Activated T-cell treated with anti-CD3 and anti-CD28 coated beads, Interleukin-2, amount 50 U/mL, for 48 hours (primary cell): ENCODE results near the gene SLC40A1.

Experiments
- DNase-seq, 2 experiments: peaks; one replicate each; pipeline ENCODE4 v3.0.0-alpha.2; 2020

Gene SLC40A1

DNA sequence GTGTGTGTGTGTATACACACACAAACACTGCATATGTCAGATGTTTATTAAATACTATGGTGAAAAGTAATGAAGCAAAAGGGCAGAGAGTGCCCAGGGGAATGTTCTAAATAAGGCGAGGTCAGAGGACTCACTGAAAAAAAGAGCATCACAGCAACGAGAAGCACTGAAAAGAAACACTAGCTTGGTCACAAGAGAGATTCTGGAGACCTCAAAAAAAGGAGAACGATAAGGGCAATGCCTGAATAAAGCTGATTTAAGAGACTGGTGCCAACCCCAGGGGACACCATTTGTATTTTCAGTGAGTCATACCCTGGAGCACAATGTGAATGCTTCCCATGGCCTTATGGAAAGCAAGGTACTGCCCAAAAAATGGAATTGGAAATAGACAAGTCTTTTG lies 14.5 kb downstream of the SLC40A1 start:
- DNase-seq, result no peak

DNA sequence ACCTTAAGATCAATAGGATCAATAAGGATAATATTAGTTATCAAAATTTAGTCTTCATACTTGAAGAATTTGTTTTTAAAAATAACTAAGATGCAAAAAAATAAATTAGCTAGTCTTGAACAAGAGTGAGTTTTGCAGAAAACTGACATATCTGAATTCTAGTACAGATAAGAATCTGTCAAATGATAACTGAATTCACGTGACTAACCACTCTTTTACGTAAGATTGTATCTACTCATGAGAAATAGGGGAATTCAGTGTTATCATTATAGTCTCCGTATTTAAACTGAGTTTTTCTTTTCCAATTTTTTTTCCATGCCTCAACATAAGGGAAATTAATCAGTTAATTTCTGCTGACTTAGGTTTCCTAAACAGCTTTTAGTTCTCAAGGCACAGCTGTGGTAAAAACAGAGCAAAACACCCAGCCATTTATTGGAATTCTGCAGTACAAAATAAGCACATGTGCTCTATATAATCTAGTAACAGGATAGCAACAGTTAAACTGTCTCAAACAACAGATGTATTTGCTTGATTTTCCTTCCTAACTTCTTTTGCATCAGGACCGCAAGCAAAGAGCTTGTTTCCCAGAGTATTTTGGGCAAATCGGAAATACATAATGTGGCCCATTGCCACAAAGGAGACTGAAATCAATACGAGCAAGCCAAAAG lies 19.1 kb downstream of the SLC40A1 start:
- no peak for DNase-seq

DNA sequence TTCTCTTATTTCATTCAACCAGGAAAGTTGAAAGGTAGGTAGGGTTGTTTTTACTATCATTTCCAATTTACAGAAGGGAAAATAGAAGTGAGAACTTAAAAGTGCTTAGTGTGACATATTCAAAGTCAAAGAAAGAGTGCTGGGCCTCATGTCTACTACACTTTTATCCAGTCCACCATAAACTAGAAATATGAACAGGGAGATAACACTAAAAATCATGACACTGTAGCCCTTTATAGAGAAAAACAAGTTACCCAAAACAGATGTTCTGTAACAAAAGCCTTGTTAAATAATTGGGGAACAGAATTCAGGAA lies 20.4 kb downstream of the SLC40A1 start:
- DNase-seq, result no peak

DNA sequence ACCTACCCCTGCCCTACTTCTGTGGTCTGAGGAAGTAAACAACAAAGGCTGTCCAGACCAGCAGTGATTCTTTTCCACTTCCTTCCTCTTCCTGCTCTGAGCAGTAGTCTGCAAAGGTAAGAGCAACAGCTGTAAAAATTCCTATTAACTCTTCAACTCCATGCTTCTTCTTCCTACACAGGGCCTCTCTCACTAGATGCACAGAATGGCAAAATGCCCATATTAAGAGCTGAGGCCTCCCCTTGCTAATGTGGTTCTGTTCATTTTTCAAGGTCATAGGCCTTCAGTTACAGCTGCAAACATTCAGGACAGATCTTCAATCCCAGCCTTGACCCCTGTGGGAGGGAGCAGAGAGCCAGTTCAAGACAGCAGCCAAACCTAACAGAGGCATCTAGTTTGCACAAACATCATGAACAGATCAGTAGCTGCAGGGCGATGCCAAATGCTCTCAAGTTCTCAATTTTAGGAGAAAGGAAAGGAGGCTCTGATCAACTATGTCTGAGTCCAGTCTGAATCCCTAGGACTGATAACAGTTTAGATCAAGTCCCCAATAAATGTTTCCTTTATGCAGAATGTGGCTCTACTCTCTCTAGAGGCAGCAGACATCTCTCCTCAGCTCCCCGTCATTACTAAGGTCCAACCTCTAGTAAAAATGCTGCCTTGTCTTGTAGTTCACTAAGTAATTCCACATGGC lies 20.9 kb downstream of the SLC40A1 start:
- DNase-seq, result no peak

DNA sequence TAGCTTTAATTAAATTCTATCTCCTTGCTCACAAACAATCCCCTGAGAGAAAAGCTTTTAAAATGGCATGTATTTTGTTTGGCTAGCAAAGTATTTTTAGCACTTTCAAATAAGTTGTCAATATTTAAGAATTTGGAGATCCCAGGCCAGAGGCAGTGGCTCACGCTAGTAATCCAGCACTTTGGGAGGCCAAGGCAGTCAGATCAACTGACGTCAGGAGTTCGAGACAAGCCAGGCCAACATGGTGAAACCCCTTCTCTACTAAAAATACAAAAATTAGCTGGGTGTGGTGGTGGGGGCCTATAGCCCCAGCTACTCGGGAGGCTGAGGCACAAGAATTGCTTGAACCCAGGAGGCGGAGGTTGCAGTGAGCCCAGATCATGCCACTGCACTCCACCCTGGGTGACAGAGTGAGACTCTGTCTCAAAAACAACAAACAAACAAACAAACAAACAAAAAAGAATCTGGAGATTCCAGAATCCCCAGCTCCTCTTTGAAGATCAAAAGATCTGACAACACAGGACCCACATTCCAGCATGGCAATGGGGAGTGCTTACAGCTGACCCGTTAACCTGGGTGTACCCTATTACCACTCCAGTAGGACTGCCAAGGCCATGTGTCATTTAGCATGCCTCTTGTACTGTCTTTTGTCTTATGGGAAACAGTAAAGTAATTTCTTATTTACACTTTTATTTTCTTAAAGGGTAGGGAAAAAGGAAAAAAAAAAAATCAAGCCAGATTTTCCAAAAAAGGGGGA lies 21.9 kb downstream of the SLC40A1 start:
- no peak for DNase-seq

DNA sequence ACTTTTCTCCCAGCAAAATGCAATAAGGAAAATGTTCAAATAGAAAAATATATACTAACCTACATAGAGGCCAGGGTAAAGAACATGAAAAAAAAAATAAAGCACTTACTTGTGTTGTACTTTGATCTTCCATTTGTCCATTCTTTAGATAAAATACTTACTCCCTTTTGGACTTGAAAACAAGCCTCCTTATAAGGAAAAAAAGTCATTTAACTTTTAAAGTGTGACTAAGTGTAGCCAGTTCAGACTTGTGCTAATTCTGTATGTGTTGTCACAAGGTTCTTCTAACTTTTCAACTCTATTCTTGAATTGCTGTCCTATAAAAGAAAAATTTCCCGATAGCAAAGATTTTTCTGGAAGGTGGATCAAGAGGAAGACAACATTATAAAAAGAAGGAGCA lies 23.2 kb downstream of the SLC40A1 start:
- DNase-seq, result no peak

DNA sequence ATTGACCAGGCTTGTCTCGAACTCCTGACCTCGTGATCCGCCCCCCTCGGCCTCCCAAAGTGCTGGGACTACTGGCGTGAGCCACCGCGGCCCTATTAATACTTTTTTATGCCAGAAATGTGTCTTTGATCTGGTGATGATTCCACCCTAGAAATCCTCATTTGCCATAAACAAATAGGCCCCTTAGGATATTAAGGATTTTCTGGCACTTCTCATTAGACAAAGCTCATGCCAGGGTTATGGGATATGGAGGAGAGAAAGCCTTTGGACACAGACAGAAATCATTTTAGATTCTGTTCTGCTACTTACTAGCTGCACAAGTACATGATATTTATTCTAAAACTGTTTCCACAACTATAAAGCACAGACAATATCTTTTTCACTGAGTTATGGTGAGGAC lies 24.1 kb downstream of the SLC40A1 start:
- no peak for DNase-seq

DNA sequence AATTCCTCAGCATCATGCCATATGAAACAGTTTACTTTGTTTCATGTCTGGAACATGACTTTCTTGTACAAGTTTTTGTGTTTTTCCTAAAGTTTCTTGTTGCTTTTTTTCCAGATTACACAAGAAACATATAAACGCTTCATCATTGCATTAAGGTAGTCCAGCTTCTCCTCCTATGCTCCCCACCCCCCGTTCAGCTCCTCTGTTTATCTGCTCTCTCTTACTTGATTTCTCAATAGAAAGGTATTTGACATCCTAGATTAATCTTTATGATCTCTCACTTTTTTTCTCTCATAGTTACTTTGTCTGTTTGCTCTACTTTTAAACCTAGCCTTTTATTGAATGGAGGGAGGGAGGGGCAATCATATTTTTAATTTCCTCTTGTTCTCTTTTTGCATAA lies 25.4 kb downstream of the SLC40A1 start:
- no peak for DNase-seq

DNA sequence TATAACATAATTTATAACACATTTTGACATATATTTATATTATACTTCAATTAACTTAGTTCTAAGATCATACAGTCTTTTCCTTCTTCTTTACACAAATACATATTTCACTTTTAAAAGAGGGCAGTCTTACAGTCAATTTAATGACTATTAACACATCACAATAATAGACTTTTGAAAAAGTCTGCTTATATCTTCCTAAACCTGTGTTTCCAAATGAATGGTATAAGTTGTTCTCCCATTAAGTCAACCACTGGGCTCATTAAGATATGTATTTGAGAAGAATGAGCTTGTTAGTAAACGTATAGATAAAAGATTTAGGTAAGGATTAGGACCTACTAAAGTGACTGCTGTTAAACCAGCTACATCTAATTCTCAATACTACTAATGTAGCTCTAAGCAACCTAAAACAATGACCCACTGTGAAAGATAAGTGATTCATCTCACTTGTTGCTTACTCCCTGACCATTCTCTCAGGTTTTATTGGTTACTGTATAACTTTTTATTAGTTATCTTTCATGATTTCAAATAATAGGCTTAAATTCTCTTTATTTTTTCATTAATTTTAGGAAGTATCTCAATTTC lies 27.0 kb downstream of the SLC40A1 start:
- no peak for DNase-seq

DNA sequence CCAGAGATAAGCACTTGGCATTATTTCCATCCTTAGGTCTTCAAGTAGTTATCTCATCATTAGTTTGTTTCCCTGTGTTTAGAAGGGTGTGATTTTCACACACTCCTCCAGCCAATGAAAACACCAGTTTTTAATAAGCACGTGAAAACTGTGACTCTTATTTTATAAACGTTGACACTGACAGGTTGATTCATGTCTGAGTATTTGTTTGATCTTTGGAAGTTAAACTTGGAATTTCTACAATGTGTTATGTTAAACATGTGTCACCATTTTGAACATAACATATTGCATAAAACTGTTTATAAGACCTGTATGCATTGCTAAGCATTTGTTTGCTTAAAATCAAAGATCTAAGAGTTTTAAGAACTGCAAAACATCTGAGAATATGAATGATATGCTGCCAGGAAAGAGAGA lies 27.6 kb downstream of the SLC40A1 start:
- no peak for DNase-seq

DNA sequence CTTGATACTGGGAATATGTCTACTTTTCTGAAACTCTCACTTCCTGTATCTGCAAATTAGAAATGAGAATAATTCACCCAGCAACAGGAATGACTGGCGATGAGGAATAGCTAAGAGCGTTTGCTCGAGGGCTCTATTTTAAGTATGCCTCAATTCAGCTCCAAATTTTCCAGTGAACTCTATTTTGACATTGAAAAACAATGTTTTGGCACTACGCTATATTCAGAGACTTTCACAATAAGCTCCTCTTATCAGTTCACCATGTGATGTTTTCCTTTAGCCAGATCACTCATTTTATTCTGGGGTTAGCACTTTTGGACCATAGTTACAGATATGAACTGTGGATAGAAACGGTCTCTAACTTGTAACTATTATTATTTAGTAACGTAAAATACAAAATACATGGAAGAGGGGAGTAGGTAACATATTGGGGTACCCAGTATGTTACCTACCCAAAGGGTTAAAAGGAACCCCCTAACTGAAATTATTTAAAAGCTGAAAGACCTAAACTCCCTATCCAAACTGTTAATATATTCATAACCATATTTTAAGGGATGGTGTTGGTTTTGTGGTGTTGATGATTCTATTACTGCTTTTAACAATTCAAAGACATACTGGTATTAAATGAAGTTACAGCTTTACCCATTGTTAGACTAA lies 28.1 kb downstream of the SLC40A1 start:
- DNase-seq, result no peak

DNA sequence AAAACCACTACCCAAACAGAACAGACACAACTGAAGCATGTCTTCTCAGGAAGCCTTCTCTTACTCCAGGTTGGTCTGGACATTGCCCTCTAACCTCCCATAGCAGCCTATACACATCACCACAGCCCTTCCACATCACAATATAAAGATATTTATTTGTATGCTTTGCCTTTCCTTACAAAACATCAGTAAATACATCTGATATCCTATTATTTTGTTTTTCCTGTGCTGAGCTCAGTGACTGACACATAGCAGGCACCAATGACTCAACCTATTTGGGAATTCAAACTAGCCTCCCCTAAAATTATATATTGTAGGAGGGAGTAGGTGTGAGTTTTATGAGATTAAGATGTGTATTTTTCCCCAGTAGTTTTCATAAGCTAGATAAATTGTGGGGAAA lies 28.8 kb downstream of the SLC40A1 start:
- no peak for DNase-seq

DNA sequence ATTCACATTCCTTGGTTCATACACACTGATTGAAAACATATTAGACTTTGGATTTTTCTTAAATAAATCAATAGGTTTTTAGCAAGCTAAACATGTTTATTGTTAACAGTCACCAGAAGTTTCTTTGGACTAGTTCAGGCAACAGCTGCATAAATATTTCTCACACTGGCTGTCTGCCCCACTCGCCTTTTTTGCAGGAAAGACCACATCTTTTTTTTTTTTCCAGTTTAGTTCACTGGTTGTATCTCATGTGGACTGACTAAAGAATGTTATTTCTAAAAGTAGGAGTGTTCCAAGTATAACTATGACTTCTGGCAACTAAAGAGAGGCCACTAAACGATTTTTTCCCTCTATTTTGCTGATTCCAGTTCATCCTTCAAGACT lies 31.1 kb downstream of the SLC40A1 start:
- DNase-seq, result no peak

DNA sequence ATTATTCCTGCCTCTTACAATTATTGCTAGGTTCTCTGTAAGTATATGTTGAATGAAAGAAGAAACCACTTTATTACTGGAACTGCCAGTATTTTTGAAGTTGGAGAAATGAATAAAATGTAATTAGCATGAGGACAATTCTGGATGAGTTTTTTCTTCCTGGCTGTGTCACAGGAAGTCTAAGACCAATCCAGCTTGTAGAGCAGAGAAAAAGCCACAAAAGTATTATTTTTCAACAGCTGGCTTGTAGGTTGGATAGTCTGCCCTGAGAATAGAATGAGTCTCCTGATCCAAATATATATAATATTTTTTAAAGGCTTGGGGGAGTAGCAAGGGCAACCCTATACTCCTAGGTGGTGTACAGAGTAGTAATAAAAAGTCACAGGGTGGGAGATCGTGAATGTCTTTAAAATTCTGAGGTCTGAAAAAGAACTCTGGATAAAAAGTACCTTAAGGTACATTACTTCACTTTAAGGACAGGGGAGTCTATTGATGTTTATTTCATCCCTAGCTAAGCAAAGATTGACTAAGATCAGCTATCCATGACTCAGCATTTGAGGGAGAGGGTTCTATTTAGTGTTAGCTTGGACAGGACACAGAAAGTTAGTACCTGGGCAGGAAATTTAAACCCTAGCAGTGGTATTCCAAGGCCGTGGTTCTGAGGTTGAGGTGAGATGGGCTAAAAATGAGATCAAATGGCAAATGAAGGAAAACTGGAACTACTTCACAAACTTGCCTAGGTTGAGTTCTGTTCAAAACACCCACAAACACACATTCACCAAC lies 31.7 kb downstream of the SLC40A1 start:
- no peak for DNase-seq

DNA sequence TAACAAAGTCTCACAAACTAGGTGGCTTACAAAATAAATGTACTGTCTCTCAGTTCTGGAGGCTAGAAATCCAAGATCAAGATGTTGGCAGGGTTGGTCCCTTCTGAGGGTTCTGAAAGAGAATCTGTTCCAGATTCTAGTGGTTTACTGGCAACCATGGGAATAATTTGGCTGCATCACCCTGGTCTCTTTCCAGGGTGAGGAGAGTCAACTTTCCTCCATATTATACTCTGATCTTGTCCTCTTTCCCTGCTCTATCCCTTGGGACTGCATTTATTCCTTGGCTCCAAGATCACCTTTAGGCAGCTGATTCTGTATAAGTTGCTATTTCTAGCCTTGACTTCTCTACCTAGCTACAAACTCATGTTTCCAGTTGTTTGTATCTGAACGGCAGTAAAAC lies 35.2 kb downstream of the SLC40A1 start:
- no peak for DNase-seq

DNA sequence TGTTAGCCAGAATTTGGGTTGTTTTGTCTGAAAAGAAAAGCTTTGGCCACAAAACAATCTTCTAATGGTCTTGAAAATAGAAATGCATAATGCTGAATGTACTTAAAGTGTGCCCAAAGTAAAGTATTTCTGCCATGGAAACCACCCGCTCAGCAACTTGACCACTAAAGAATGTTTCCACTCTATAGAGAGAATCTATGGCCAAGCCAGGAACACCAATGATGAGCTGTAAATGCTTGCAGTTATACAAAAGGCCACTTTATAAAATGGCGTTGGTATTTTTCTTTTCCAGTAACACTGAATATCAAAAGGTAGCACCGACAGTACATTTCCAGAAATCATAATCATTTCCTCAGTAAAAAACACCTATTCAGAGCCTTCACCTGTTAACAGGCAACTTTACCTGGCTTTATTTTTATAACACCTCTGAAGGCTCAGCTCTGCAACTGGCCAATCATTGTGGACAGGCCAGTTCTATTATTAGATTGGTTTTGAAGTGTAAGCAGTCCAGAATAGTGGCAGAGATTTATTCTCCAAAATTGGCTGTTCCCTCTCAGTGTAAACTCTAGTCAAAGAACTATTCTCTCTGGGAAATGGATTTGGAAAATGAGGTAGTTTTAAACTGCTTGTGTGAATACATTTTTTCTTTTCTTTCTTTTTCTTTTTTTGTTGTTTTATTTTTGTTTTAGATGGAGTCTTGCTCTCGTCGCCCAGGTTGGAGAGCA lies 36.1 kb downstream of the SLC40A1 start:
- DNase-seq, result no peak

DNA sequence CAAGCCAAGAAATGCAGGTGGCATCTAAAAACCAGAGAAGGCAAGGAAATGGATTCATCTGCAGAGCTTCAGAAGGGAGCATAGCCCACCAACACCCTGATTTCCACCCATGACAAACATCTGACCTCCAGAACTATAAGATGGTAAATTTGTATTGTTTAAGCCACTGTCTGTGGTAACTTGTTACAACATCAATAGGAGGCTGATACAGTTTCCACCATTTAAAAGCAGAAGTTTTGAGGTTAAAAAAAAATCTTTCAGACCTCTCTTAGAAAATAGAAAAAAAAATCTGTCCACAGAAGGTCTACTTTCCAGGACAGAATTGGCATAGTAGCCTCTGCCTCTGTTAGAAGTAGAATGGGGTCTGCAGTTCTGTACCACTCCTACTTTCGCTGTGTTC lies 37.2 kb downstream of the SLC40A1 start:
- DNase-seq, result no peak

DNA sequence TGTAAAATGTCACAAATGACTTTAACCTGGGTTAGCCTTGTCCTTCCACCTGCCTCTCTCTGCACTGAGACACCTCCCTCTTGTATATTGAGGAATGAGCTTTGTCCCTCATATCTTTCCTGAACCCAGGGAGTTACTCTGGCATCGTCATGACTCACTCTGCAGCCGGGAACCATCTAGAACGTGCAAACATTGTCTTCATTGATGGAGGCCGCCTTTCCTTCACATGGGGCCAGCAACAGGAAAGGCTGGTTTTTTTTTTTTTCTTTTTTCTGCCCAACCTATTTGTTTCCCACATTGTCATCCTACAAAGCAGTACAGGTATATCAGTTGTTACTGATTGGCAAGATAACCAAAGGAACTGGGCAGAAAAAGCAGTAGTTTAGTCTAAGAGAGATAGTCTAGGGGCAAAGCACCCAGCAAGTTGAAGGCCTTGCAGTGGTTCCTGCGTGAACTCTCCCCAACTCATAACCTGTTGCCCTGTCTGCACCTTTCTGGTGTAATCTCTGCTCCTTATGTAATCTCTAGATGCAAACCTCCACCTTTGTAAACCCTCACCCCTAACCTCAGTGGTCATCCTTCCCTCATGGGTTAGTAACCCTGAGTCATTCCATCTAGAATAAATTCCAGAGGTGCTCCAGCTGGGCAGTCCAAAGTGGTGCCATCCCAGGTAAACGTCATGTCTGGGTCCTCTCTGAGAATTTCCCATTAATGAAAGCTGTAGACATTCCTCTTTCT lies 38.3 kb downstream of the SLC40A1 start:
- no peak for DNase-seq

DNA sequence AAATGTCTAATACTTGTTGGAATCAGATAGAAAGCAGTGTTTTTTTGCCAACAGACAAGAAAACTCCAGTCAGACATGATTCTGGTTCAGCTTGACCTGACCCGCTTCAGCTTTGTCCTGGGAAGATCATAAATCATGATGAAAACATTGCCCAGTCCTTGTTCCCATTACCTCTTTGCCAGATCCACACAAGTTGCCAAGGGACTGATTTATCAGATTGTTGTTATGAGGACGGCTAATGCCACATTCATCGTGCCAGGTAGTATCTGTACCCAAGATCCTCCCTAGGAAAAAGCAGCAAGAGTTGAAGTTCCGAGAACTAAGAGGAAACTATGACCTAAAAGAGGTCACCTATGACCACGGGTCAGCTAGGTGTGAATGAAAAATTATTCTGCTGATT lies 39.0 kb downstream of the SLC40A1 start:
- no peak for DNase-seq

DNA sequence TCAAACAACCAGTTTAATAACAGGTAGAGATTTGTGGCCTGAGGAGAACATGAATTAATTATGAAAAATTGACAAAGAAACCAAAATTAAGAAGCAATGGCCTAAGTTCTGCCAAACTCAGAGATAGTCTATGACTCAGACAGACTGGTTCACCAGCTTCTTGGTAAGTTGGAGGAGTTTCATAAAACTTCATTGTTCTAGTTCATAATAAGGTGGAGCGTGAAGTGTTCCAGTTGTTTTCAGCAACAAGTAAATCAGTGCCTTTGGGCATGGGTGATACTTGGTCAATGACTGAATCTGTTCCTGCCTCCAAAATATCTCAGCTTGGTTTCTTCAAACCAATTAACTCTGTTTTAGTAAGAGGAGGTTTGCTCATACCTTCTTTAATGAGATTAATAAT lies 40.0 kb downstream of the SLC40A1 start:
- no peak for DNase-seq

DNA sequence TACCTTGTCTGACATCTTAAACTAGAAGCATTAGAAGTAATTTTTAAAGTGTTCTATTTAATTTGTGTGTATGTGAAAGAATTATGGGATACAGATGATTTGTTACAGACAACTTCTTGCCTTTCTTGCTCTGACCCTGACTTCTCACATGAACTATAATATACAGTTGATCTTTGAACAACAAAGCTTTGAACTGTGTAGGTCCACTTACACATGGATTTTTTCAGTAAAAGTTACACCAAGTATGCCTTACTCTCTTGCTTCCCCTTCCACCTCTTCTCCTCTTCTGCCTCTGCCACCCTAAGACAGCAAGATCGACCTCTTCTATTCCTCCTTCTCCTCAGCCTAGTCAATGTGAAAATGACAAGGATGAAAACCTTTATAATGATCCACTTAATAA lies 42.2 kb downstream of the SLC40A1 start:
- no peak for DNase-seq
